Gastrocnemius medialis (tissue), 4 donors: ENCODE measurements around the gene ZNF3.

Experiments used
- CTCF ChIP-seq, 5 experiments: fragments of 450-650 bp in 3 of 5; fragments of 200-600 bp in 2 of 5; sonication (generic) in 2 of 5; IDR thresholded peaks in 4 of 5; conservative IDR thresholded peaks in 1 of 5; 1 replicate in 4 of 5; 2 replicates in 1 of 5; pipeline ENCODE4 v1.5.1; 2016 to 2019; ENCODE audit warnings: antibody characterized with exemption in 5 of 5, mild to moderate bottlenecking in 3 of 5, moderate library complexity in 3 of 5
- POLR2A ChIP-seq, 2 donors: fragments of 450-650 bp; IDR thresholded peaks; one replicate each; pipeline ENCODE4 v1.6.1; 2017; ENCODE audit warnings: antibody characterized with exemption in 2 of 2, mild to moderate bottlenecking in 2 of 2, moderate library complexity in 2 of 2

DNA sequence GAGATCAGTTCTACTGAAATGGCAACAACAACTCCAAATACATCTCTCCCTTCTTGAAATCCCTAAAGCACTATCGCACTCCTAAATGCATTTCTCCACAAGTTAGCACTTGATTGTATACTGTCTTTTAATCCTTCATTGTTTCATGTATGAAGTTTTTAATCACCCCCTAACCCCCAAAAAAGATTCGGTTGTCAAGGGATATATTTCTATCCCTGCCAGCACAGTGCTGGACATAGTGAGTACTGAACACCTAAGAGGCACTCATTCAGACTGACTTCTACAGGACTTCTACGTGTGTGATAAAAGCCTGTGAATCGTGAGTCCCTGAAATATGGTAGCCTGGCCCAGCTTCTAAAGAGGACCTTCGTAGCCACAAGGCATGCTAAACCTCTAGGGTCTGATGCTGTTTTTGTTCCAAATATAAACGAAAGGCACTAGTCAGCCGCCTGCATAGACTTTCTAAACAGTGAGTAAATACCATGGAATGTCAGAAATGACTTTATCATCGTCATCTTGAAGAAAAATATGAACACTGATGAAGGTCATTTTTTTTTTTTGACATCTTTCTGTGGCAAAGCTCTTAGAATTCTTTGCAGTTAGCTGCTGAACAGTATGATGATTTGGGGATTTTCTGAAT lies 46.5 kb downstream of the ZNF3 start:
- TF ChIP-seq CTCF (IDR thresholded peaks at IDR 0.05 in 4 of 5, conservative IDR thresholded peaks at IDR 0.05 in 1 of 5) (no peak), POLR2A (IDR thresholded peaks at IDR 0.05) (no peak)
